GM12878 (cell line): Measurements from ENCODE around the gene FAM171A1. TPM values are rescaled to one million over a fixed set of nuclear protein-coding genes. Genes with fewer than 3 reads are reported as not detected.

Experiments
- ATAC-seq: fragments of 200-7000 bp; cut with Tn5 transposase; 3 replicates; pipeline ENCODE4 v1.9.1; 2020; ENCODE audit warnings: mild to moderate bottlenecking, moderate library complexity
- BruUV-seq: library from RNA; stranded (reverse); fragments of 400-500 nt; replicated peaks from 2 replicates; lab custom pipeline; 2021; lab: Mats Ljungman, UMichigan
- CTCF ChIA-PET: fragments of 300-600 bp; sonication (Branson Sonifier 250); formaldehyde crosslinking; extraction: SDS; loops from one replicate; lab custom pipeline; 2021; ENCODE audit warnings: inconsistent platforms; lab: Yijun Ruan, JAX
- POLR2A ChIA-PET: fragments of 350-600 bp; formaldehyde crosslinking; extraction: SDS; loops from one replicate; lab custom pipeline; 2021; ENCODE audit warnings: inconsistent platforms; lab: Charles Lee
- RAD21 ChIA-PET: fragments of 300-600 bp; sonication (Branson Sonifier 250); formaldehyde crosslinking; loops from one replicate; lab custom pipeline; 2023; ENCODE audit warnings: antibody characterized with exemption; ENCODE audit not compliant: unreplicated experiment; lab: Charles Lee
- SMC1A ChIA-PET: fragments of 300-600 bp; sonication (Branson Sonifier 250); formaldehyde crosslinking; loops from one replicate; lab custom pipeline; 2023; ENCODE audit not compliant: unreplicated experiment, uncharacterized antibody; lab: Charles Lee
- DNase-seq: peaks from one replicate; pipeline ENCODE4 v3.0.0-alpha.2; 2011; ENCODE audit warnings: low read depth, low spot score
- FAIRE-seq: peaks from 3 replicates; lab custom pipeline; 2011; peaks lifted over from hg19 to GRCh38; lab: Jason Lieb, UNC
- H2AFZ ChIP-seq: 2 replicates; pipeline ENCODE4 v1.6.0; 2011; ENCODE audit warnings: low read depth, low read length, control low read depth; ENCODE audit not compliant: control insufficient read depth
- H3K27ac ChIP-seq: 2 replicates; pipeline ENCODE4 v1.5.1; 2011; ENCODE audit warnings: control low read depth; ENCODE audit not compliant: control insufficient read depth, insufficient read depth
- H3K27me3 ChIP-seq, 2 experiments: replicated peaks in 1 of 2; 2 replicates each; pipeline versions ENCODE4 v1.6.0 to v1.6.1; 2011; ENCODE audit warnings: low read length in 1 of 2; ENCODE audit not compliant: control insufficient read depth in 2 of 2, insufficient read depth in 2 of 2
- H3K36me3 ChIP-seq, 2 experiments: 2 replicates each; pipeline ENCODE4 v1.5.1; 2011; ENCODE audit warnings: low read length in 1 of 2; ENCODE audit not compliant: control insufficient read depth in 2 of 2, insufficient read depth in 2 of 2
- H3K4me1 ChIP-seq: 2 replicates; pipeline ENCODE4 v1.6.1; 2011; ENCODE audit warnings: mild to moderate bottlenecking, low read length, moderate library complexity, mixed read lengths; ENCODE audit not compliant: control insufficient read depth, insufficient read depth
- H3K4me2 ChIP-seq: 2 replicates; pipeline ENCODE4 v1.6.0; 2011; ENCODE audit warnings: control low read depth; ENCODE audit not compliant: control insufficient read depth, insufficient read depth
- H3K4me3 ChIP-seq: fragments of 200-600 bp; sonication (generic); 2 replicates; pipeline ENCODE4 v1.5.1; 2016
- H3K79me2 ChIP-seq: 2 replicates; pipeline ENCODE4 v1.6.0; 2011; ENCODE audit warnings: low read length; ENCODE audit not compliant: control insufficient read depth, insufficient read depth
- H3K9ac ChIP-seq: 2 replicates; pipeline ENCODE4 v1.8.0; 2011; ENCODE audit warnings: low read length, control low read depth, mixed read lengths; ENCODE audit not compliant: control insufficient read depth, insufficient read depth
- H3K9me3 ChIP-seq: replicated peaks from 3 replicates; pipeline ENCODE4 v1.5.1; 2011; ENCODE audit warnings: mild to moderate bottlenecking, low read length; ENCODE audit not compliant: control insufficient read depth, insufficient read depth
- H4K20me1 ChIP-seq: 2 replicates; pipeline ENCODE4 v1.6.0; 2011; ENCODE audit not compliant: control insufficient read depth, insufficient read depth
- CEBPZ ChIP-seq: fragments of 150-350 bp; IDR thresholded peaks from 2 replicates; pipeline ENCODE4 v1.6.1; 2016; ENCODE audit warnings: low read depth, low read length
- E2F8 ChIP-seq: fragments of 450-650 bp; IDR thresholded peaks from 2 replicates; pipeline ENCODE4 v1.6.1; 2018; ENCODE audit warnings: mild to moderate bottlenecking, low read depth, moderate library complexity; ENCODE audit not compliant: partially characterized antibody
- FOS ChIP-seq: IDR thresholded peaks from 3 replicates; pipeline ENCODE4 v1.6.1; 2011; ENCODE audit warnings: borderline replicate concordance; ENCODE audit not compliant: insufficient read length; ENCODE audit errors: extremely low read depth
- IKZF2 ChIP-seq, 2 experiments: fragments of 450-650 bp; IDR thresholded peaks; 2 replicates each; pipeline ENCODE4 v1.6.1; 2017; ENCODE audit warnings: mild to moderate bottlenecking in 2 of 2, moderate library complexity in 2 of 2
- MXI1 ChIP-seq: fragments of 150-350 bp; IDR thresholded peaks from 2 replicates; pipeline ENCODE4 v1.6.1; 2011; ENCODE audit warnings: low read depth, mild to moderate bottlenecking, inconsistent platforms, low read length, improper control_type of control experiment
- NR2C2 ChIP-seq: IDR thresholded peaks from 2 replicates; pipeline ENCODE4 v1.6.1; 2011; ENCODE audit warnings: borderline replicate concordance, low read depth; ENCODE audit not compliant: control insufficient read depth, insufficient read length
- PBX3 ChIP-seq: IDR thresholded peaks from 2 replicates; pipeline ENCODE4 v1.6.1; 2011; ENCODE audit warnings: mild to moderate bottlenecking, low read depth, low read length, moderate library complexity; ENCODE audit not compliant: insufficient replicate concordance
- USF2 ChIP-seq: IDR thresholded peaks from 2 replicates; pipeline ENCODE4 v1.6.1; 2011; ENCODE audit warnings: low read depth, low read length, improper control_type of control experiment, borderline replicate concordance
- ZBTB4 ChIP-seq: fragments of 450-650 bp; formaldehyde crosslinking; IDR thresholded peaks from 2 replicates; pipeline ENCODE4 v1.4.0; 2022; ENCODE audit warnings: mild to moderate bottlenecking, moderate library complexity
- WGBS: methylation state at CpG from one replicate; pipeline ENCODE4 v1.1.6; 2016; ENCODE audit warnings: low lambda C conversion rate; ENCODE audit not compliant: insufficient replicate concordance, insufficient coverage; ENCODE audit errors: missing lambda C conversion rate; 5-methylcytosine and 5-hydroxymethylcytosine counted together
- in situ Hi-C: fragments of 300-500 bp; cut with MboI; formaldehyde crosslinking; loops from 9 replicates; pipeline ENCODE4 v1.14.3; 2018; ENCODE audit warnings: mixed read lengths
- intact Hi-C: fragments of 100-400 bp; cut with micrococcal nuclease; formaldehyde crosslinking; loops from one replicate; pipeline ENCODE4 v1.14.2; 2022; ENCODE audit not compliant: unreplicated experiment
- polyA plus RNA-seq, 11 experiments: library from polyadenylated mRNA; depleted of rRNA in 4 of 11; unstranded in 6 of 11; stranded (reverse) in 5 of 11; fragments of >200 nt; fragmentation: Nextera tagmentation in 4 of 11; fragmentation: Illumina TruSeq in 1 of 11; extraction: Ambion mirVana in 4 of 11; extraction: Trizol in 1 of 11; gene quantifications; 1 replicate in 1 of 11; 2 replicates in 10 of 11; pipeline versions ENCODE4 v1.2.1 to v1.2.3, GENCODE V29; 2011 to 2016; ENCODE audit warnings: inconsistent platforms in 2 of 11, missing spikeins in 2 of 11, low read depth in 1 of 11
- total RNA-seq, 4 experiments: library from RNA; depleted of rRNA in 3 of 4; stranded (reverse); fragments of >200 nt in 3 of 4; fragmentation: Illumina TruSeq in 1 of 4; extraction: Trizol in 1 of 4; gene quantifications; 2 replicates each; pipeline versions ENCODE4 v1.2.1 to v1.2.3, GENCODE V29; 2013 to 2021

FAM171A1 gene
- total and polyA plus RNA-seq, 10 of the 15 experiments (the other 5 are each of a cell fraction or from before 2014, with no cell fraction given) = 0.05 to 0.28 (median 0.10) TPM; not detected in 1

- H3K79me2 ChIP-seq = no peaks in the 10 kb centered on the region
- no peak overlapping the region for H3K9ac ChIP-seq
- H3K36me3 ChIP-seq = no peaks in the 10 kb centered on the region
- H2AFZ ChIP-seq = no peak overlapping the region
- intact Hi-C loops = no loop called here
- DNase-seq = no peak
- no TSS peak for BruUV-seq
- no peak overlapping the region for H3K4me3 ChIP-seq
- no peak overlapping the region for H3K27ac ChIP-seq
- in situ Hi-C loops = no loop called here
- WGBS = 52% methylated on average over 5 of the region's 10 CpGs
- no peak for ATAC-seq
- H3K4me2 ChIP-seq = no peak overlapping the region
- H3K4me1 ChIP-seq = no peaks in the 10 kb centered on the region
- H3K9me3 ChIP-seq = no peaks in the 10 kb centered on the region; the same call in 2 of the 3 replicates
- H4K20me1 ChIP-seq = no peaks in the 10 kb centered on the region
- ChIA-PET POLR2A (no interaction called here), CTCF (no interaction called here), RAD21 (no interaction called here), SMC1A (no interaction called here)
- H3K27me3 ChIP-seq = peaks cover 0 to 2% of the 10 kb centered on the region in 2 experiments; a peak in 1 of 4 replicates
- FAIRE-seq = no peak
- TF ChIP-seq PBX3 (no peak), E2F8 (no peak), FOS (no peak), USF2 (no peak), IKZF2 (IDR thresholded peaks at IDR 0.05) (no peak), MXI1 (no peak), NR2C2 (no peak), CEBPZ (no peak), ZBTB4 (CRISPR knock-in tag) (no peak)
Observed at GRCh38 chr10:15267496-15267895, 103.6 kb downstream of the FAM171A1 start.
